HS-27A (cell line): ENCODE results near the gene NDE1.
A peak's percentile ranks its signal among the peaks of the same experiment; 100 is the strongest.
"Not testable (repeated sequence)": the region's sequence is repeated elsewhere in the genome, so short reads cannot be mapped to it uniquely, and the experiment has no call there.

Experiments
- DNase-seq: peaks from one replicate; pipeline ENCODE4 v3.0.0-alpha.2; 2012; ENCODE audit warnings: low read depth, missing footprints

Gene NDE1

GRCh38 chr16:15621456-15621855 is 28.6 kb upstream of the NDE1 start:
- DNase-seq = no peak

GRCh38 chr16:15621889-15622288 is 28.2 kb upstream of the NDE1 start:
- DNase-seq = no peak

GRCh38 chr16:15631730-15632409 is 18.2 kb upstream of the NDE1 start:
- no peak for DNase-seq

- no peak for DNase-seq
Measured at GRCh38 chr16:15635926-15636325, 14.1 kb upstream of the NDE1 start.

GRCh38 chr16:15636392-15636873 is 13.6 kb upstream of the NDE1 start:
- DNase-seq = no peak

- DNase-seq = no peak
Measured at GRCh38 chr16:15639061-15639568, 10.9 kb upstream of the NDE1 start.

GRCh38 chr16:15640966-15641365 is 9.1 kb upstream of the NDE1 start:
- no peak for DNase-seq

- DNase-seq = no peak
Measured at GRCh38 chr16:15641753-15642556, 8.1 kb upstream of the NDE1 start.

- DNase-seq = no peak
Measured at GRCh38 chr16:15642557-15643047, 7.4 kb upstream of the NDE1 start.

GRCh38 chr16:15643048-15643945 is 6.7 kb upstream of the NDE1 start, which contains the start of gene MARF1:
Gene MARF1 (minus strand): TSS chr16:15643154. CDS start chr16:15639233, 3,921 bp downstream.
- no peak for DNase-seq

GRCh38 chr16:15643946-15644250 is 6.1 kb upstream of the NDE1 start:
- DNase-seq = no peak

- DNase-seq = no peak
Measured at GRCh38 chr16:15644267-15644961, 5.6 kb upstream of the NDE1 start.

- peak; percentile 90 for DNase-seq
Measured at GRCh38 chr16:15644962-15645465, 5.0 kb upstream of the NDE1 start.

- not testable (repeated sequence) for DNase-seq
Measured at GRCh38 chr16:15646557-15647293, 3.3 kb upstream of the NDE1 start.

- DNase-seq = no peak
Measured at GRCh38 chr16:15647294-15648014, 2.6 kb upstream of the NDE1 start.

- DNase-seq = no peak
Measured at GRCh38 chr16:15648135-15648730, 1.8 kb upstream of the NDE1 start.

GRCh38 chr16:15649311-15649710 is 734 bp upstream of the NDE1 start:
- DNase-seq = not testable (repeated sequence)

- DNase-seq = no peak
Measured at GRCh38 chr16:15649727-15650018, 372 bp upstream of the NDE1 start.

- DNase-seq = no peak
Measured at GRCh38 chr16:15650698-15651171, 690 bp downstream of the NDE1 start.
